ENCODE results near the gene TMEM121. TPM values are rescaled to one million over a fixed set of nuclear protein-coding genes. Genes with fewer than 3 reads are reported as not detected.
"Not testable (repeated sequence)": the region's sequence is repeated elsewhere in the genome, so short reads cannot be mapped to it uniquely, and the experiment has no call there.

The TMEM121 gene
- total RNA-seq, 2 experiments from 2014 or later: 0.21 to 0.25 TPM

GRCh38 chr14:105540811-105541210, 14.4 kb downstream of the TMEM121 start:
- Histone ChIP-seq H3K9me2 (ENCODE audit: insufficient read depth, low read length) (no peaks in the 10 kb centered on the region), H4K20me1 (ENCODE audit: insufficient read depth, low read length) (no peaks in the 10 kb centered on the region), H2AFZ (ENCODE audit: low read length) (no peak overlapping the region), H3K4me3 (ENCODE audit: low read depth, low read length, poor library complexity, severe bottlenecking) (no peak overlapping the region), H3K4me1 (ENCODE audit: insufficient read depth, low read length, poor library complexity, severe bottlenecking) (no peaks in the 10 kb centered on the region), H3K27ac (ENCODE audit: low read depth, low read length, poor library complexity, severe bottlenecking) (no peak overlapping the region), H3K36me3 (ENCODE audit: insufficient read depth, low read length) (no peaks in the 10 kb centered on the region), H3K79me2 (ENCODE audit: insufficient read depth, low read depth, low read length) (no peaks in the 10 kb centered on the region), H3K9me3 (ENCODE audit: low read length) (peaks cover 11% of the 10 kb centered on the region), H3K4me2 (ENCODE audit: low read length) (no peak overlapping the region)
- intact Hi-C loops (cut with micrococcal nuclease; ENCODE audit: unreplicated experiment): no loop called here
- DNase-seq (ENCODE audit: low spot score): no peak
- TF ChIP-seq EZH2phosphoT487 (IDR thresholded peaks at IDR 0.05; ENCODE audit: borderline replicate concordance, low read depth, low read length) (no peak), CTCF (conservative IDR thresholded peaks at IDR 0.05; ENCODE audit: low read length) (no peak)
- POLR2A ChIA-PET: no interaction called here
- CTCF ChIA-PET (ENCODE audit: unreplicated experiment): no interaction called here
- no TSS peak for BruUV-seq (replicated peaks)

DNA sequence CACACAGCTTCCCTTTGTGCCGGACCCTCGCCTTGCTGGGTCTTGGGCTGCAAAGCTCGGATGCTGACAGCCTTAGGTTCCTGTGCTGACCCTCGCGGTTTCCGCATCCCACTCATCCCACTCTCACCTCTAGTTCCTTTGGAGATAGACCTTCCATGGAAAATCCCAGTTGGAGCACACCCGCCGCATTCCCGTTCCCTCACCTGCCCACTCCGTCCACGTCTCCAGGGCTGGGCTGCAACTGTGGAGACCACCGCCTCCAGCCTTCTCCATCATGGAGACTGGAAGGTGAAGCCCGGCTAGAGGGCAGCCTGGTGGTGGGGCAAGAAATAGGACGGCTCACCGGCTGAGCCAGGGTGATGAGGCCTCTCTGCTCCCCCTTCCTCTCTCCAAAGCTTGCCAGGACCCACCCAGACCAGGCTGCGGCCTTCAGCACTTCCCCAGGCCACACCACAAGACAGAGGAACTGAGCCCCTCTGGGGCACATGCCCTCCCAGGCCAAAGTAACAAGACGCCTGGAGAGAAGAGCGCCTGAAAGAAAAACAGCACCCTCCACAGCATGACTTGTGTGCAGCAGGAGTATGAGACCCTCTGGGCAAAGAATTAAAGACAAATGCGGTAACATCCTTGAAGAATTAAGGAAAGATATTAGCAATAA, 15.0 kb downstream of the TMEM121 start:
- ChIA-PET CTCF (ENCODE audit: unreplicated experiment) (no interaction called here), POLR2A (no interaction called here)
- TF ChIP-seq CTCF (conservative IDR thresholded peaks at IDR 0.05; ENCODE audit: low read length): no peak
- TF ChIP-seq EZH2phosphoT487 (IDR thresholded peaks at IDR 0.05; ENCODE audit: borderline replicate concordance, low read depth, low read length): no peak
- H2AFZ ChIP-seq (ENCODE audit: low read length): no peak overlapping the region
- no peaks in the 10 kb centered on the region for H3K4me1 ChIP-seq (ENCODE audit: insufficient read depth, low read length, poor library complexity, severe bottlenecking)
- no peaks in the 10 kb centered on the region for H3K9me2 ChIP-seq (ENCODE audit: insufficient read depth, low read length)
- no peaks in the 10 kb centered on the region for H3K79me2 ChIP-seq (ENCODE audit: insufficient read depth, low read depth, low read length)
- H3K36me3 ChIP-seq (ENCODE audit: insufficient read depth, low read length): no peaks in the 10 kb centered on the region
- BruUV-seq (replicated peaks): no TSS peak
- H3K27ac ChIP-seq (ENCODE audit: low read depth, low read length, poor library complexity, severe bottlenecking): no peak overlapping the region
- intact Hi-C loops (cut with micrococcal nuclease; ENCODE audit: unreplicated experiment): no loop called here
- H3K4me3 ChIP-seq (ENCODE audit: low read depth, low read length, poor library complexity, severe bottlenecking): no peak overlapping the region
- no peak for DNase-seq (ENCODE audit: low spot score)
- H4K20me1 ChIP-seq (ENCODE audit: insufficient read depth, low read length): no peaks in the 10 kb centered on the region
- no peak overlapping the region for H3K4me2 ChIP-seq (ENCODE audit: low read length)
- peaks cover 11% of the 10 kb centered on the region for H3K9me3 ChIP-seq (ENCODE audit: low read length)

DNA sequence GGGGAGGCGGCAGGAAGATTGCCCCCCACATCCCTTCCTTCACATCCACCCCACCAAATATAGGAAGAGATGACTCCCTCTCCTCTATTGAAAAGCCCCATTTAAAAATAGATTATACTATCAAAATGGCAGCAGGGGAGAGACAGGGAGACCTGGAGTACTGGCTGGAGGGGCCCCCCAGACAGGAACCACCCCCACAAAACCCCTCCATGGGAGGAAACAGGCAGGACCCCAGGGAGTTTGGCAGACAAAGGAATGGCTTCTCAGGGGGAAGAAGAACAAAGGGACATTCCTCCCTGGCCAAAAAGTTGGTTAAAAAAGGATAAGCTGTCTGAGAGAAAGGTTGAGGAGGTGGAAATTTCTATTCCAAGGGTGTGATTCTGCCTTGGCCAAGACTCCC, 19.3 kb downstream of the TMEM121 start:
- peaks cover 11% of the 10 kb centered on the region for H3K9me3 ChIP-seq (ENCODE audit: low read length)
- CTCF ChIA-PET (ENCODE audit: unreplicated experiment); intact Hi-C loops (cut with micrococcal nuclease; ENCODE audit: unreplicated experiment); H2AFZ ChIP-seq (ENCODE audit: low read length); H4K20me1 ChIP-seq (ENCODE audit: insufficient read depth, low read length); POLR2A ChIA-PET; H3K4me2 ChIP-seq (ENCODE audit: low read length); H3K27ac ChIP-seq (ENCODE audit: low read depth, low read length, poor library complexity, severe bottlenecking); BruUV-seq (replicated peaks); H3K36me3 ChIP-seq (ENCODE audit: insufficient read depth, low read length); H3K9me2 ChIP-seq (ENCODE audit: insufficient read depth, low read length); H3K4me1 ChIP-seq (ENCODE audit: insufficient read depth, low read length, poor library complexity, severe bottlenecking); H3K79me2 ChIP-seq (ENCODE audit: insufficient read depth, low read depth, low read length); H3K4me3 ChIP-seq (ENCODE audit: low read depth, low read length, poor library complexity, severe bottlenecking); DNase-seq (ENCODE audit: low spot score): not testable (repeated sequence)

DNA sequence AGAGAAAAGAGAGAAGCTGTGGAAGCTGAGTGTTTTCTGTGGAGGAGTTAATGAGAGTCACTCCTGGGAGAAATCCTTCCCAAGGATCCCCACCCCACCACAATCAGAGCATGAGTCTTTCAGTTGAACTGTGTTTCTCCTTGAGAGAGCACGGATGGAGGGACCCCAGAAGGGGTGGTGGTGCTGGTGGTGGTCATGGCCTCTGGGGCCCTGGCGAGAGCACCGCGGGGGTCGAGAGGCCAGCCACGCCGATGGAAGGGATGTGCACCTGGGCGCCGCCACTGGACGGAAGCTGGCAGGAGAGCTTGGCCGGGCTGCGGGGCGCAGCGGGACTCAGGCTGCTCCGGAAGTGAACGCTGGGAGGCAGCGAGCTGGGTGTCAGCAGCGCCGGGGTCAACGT, 20.0 kb downstream of the TMEM121 start:
- H3K9me3 ChIP-seq (ENCODE audit: low read length): peaks cover 11% of the 10 kb centered on the region
- POLR2A ChIA-PET; BruUV-seq (replicated peaks); H2AFZ ChIP-seq (ENCODE audit: low read length); intact Hi-C loops (cut with micrococcal nuclease; ENCODE audit: unreplicated experiment); H3K4me2 ChIP-seq (ENCODE audit: low read length); H3K36me3 ChIP-seq (ENCODE audit: insufficient read depth, low read length); H3K79me2 ChIP-seq (ENCODE audit: insufficient read depth, low read depth, low read length); DNase-seq (ENCODE audit: low spot score); H3K4me3 ChIP-seq (ENCODE audit: low read depth, low read length, poor library complexity, severe bottlenecking); H3K9me2 ChIP-seq (ENCODE audit: insufficient read depth, low read length); H3K4me1 ChIP-seq (ENCODE audit: insufficient read depth, low read length, poor library complexity, severe bottlenecking); H4K20me1 ChIP-seq (ENCODE audit: insufficient read depth, low read length); CTCF ChIA-PET (ENCODE audit: unreplicated experiment); H3K27ac ChIP-seq (ENCODE audit: low read depth, low read length, poor library complexity, severe bottlenecking): not testable (repeated sequence)

- H3K4me2 ChIP-seq (ENCODE audit: low read length); H3K79me2 ChIP-seq (ENCODE audit: insufficient read depth, low read depth, low read length); H4K20me1 ChIP-seq (ENCODE audit: insufficient read depth, low read length); intact Hi-C loops (cut with micrococcal nuclease; ENCODE audit: unreplicated experiment); BruUV-seq (replicated peaks); CTCF ChIA-PET (ENCODE audit: unreplicated experiment); H3K27ac ChIP-seq (ENCODE audit: low read depth, low read length, poor library complexity, severe bottlenecking); H3K4me3 ChIP-seq (ENCODE audit: low read depth, low read length, poor library complexity, severe bottlenecking); H3K4me1 ChIP-seq (ENCODE audit: insufficient read depth, low read length, poor library complexity, severe bottlenecking); H3K36me3 ChIP-seq (ENCODE audit: insufficient read depth, low read length); H2AFZ ChIP-seq (ENCODE audit: low read length); POLR2A ChIA-PET; DNase-seq (ENCODE audit: low spot score); H3K9me2 ChIP-seq (ENCODE audit: insufficient read depth, low read length): not testable (repeated sequence)
- peaks cover 11% of the 10 kb centered on the region for H3K9me3 ChIP-seq (ENCODE audit: low read length)
Observed at GRCh38 chr14:105547072-105547471, 20.7 kb downstream of the TMEM121 start.
